Thymus (tissue), 11 donors: ENCODE measurements around the gene MMRN2. TPM values are rescaled to one million over a fixed set of nuclear protein-coding genes. Genes with fewer than 3 reads are reported as not detected.
A peak's percentile ranks its signal among the peaks of the same experiment; 100 is the strongest.

Source experiments
- DNase-seq, 9 donors: peaks; one replicate each; pipeline ENCODE4 v3.0.0-alpha.2; 2013; ENCODE audit warnings: low spot score in 9 of 9, low read depth in 6 of 9, missing footprints in 1 of 9
- H3K27ac ChIP-seq, 2 donors: one replicate each; pipeline ENCODE4 v1.5.1; 2013; ENCODE audit warnings: control low read depth in 1 of 2, low read depth in 1 of 2, low read length in 1 of 2, mild to moderate bottlenecking in 1 of 2, moderate library complexity in 1 of 2
- H3K27me3 ChIP-seq, 2 donors: one replicate each; pipeline ENCODE4 v1.5.1; 2013; ENCODE audit warnings: low read length in 1 of 2; ENCODE audit not compliant: control insufficient read depth in 2 of 2, insufficient read depth in 1 of 2
- H3K36me3 ChIP-seq, 2 donors: one replicate each; pipeline ENCODE4 v1.5.1; 2013; ENCODE audit warnings: low read length in 1 of 2, mild to moderate bottlenecking in 1 of 2, moderate library complexity in 1 of 2; ENCODE audit not compliant: control insufficient read depth in 2 of 2, insufficient read depth in 2 of 2
- H3K4me1 ChIP-seq, 2 donors: one replicate each; pipeline ENCODE4 v1.5.1; 2013; ENCODE audit warnings: low read length in 2 of 2; ENCODE audit not compliant: control insufficient read depth in 2 of 2, insufficient read depth in 2 of 2
- H3K4me3 ChIP-seq, 2 donors: one replicate each; pipeline ENCODE4 v1.5.1; 2013; ENCODE audit warnings: low read length in 2 of 2, control low read depth in 1 of 2, mild to moderate bottlenecking in 1 of 2
- H3K9me3 ChIP-seq, 2 donors: one replicate each; pipeline ENCODE4 v1.5.1; 2013; ENCODE audit warnings: low read length in 1 of 2, mild to moderate bottlenecking in 1 of 2; ENCODE audit not compliant: control insufficient read depth in 2 of 2, insufficient read depth in 1 of 2
- WGBS: extraction: QIAGEN DNeasy Blood & Tissue Kit; methylation state at CpG from one replicate; pipeline ENCODE4 v1.1.7; 2013; 5-methylcytosine and 5-hydroxymethylcytosine counted together
- polyA plus RNA-seq: library from polyadenylated mRNA; stranded (reverse); fragments of 200-250 nt; gene quantifications from one replicate; pipeline ENCODE4 v1.2.3, GENCODE V29; 2013
- total RNA-seq: library from RNA; stranded (reverse); fragments of 120-200 nt; gene quantifications from one replicate; pipeline ENCODE4 v1.2.4, GENCODE V29; 2013
- donor health status: healthy.

Gene MMRN2
- total and polyA plus RNA-seq, 2 donors: 6.8 to 9.3 TPM

DNA sequence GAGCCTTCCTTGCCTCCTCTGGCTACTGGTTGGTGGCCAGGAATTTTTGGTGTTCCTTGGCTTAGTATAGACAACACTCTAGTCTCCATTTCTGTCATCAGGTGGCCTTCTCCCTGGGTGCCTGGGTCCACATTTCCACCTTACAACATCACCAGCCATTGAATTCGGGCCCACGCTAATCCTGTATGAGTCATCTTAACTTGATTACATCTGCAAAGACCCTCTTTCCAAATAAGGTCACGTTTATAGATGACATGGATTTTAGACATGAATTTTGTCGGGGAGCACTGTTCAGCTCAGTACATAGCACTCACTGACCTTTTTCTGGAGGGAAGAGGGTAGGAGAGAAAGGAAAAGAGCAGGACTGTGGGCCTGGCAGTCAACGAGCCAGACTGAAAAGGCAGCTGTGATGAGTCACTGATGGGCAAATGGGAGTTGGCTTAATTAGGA is 39.4 kb downstream of the MMRN2 start:
- Histone ChIP-seq H3K4me3 (no peak overlapping the region), H3K4me1 (no peaks in the 10 kb centered on the region), H3K9me3 (no peaks in the 10 kb centered on the region), H3K27me3 (no peaks in the 10 kb centered on the region), H3K36me3 (no peaks in the 10 kb centered on the region), H3K27ac (no peak overlapping the region)
- 94% methylated on average over 5 of the region's 5 CpGs for WGBS
- DNase-seq: no peak

DNA sequence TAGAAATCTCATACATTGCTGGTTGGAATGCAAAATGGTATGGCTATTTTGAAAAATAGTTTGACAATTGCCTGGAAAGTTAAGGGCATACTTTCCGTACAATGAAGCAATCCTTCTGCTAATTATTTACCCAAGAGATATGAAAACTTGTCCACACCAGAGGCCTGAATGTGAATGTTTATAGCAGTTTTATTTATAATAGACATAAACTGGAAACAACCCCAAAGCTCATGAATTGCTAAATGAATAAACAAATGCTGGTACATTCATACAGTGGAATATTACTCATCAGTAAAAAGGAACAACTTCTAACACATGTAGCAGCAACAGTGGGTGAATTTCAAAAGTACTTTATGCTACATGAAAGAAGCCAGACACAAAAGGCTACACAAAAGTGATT is 42.7 kb downstream of the MMRN2 start:
- H3K27ac ChIP-seq: no peak overlapping the region
- H3K9me3 ChIP-seq: no peaks in the 10 kb centered on the region
- no peak overlapping the region for H3K4me3 ChIP-seq
- no peaks in the 10 kb centered on the region for H3K4me1 ChIP-seq
- no peaks in the 10 kb centered on the region for H3K27me3 ChIP-seq
- H3K36me3 ChIP-seq: no peaks in the 10 kb centered on the region
- no peak for DNase-seq
- WGBS: 98% methylated on average over 1 of the region's 1 CpG

DNA sequence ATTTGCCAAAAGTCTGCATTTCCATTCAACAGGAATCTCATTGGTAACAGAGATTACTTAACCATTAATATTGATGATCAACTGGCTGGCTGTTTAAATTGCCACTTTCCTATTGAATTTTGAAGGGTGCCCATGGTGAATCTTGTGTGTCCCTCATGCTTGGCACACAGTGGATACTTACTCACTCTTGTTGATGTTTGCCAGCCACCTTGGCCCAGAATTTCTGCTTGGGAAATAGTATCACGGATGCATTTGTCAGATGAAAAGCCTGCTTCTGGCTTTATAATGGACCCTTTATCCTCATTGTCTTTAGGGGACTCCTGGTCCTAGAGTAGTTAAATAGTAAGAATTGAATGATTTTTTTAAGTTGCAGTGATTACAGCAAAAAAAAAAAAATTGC is 52.0 kb downstream of the MMRN2 start:
- Histone ChIP-seq H3K27me3 (peaks cover 0 to 5% of the 10 kb centered on the region in 2 donors), H3K9me3 (peaks cover 0 to 3% of the 10 kb centered on the region in 2 donors), H3K4me3 (no peak overlapping the region), H3K36me3 (no peaks in the 10 kb centered on the region), H3K4me1 (no peaks in the 10 kb centered on the region), H3K27ac (no peak overlapping the region)
- 98% methylated on average over 1 of the region's 1 CpG for WGBS
- no peak for DNase-seq

DNA sequence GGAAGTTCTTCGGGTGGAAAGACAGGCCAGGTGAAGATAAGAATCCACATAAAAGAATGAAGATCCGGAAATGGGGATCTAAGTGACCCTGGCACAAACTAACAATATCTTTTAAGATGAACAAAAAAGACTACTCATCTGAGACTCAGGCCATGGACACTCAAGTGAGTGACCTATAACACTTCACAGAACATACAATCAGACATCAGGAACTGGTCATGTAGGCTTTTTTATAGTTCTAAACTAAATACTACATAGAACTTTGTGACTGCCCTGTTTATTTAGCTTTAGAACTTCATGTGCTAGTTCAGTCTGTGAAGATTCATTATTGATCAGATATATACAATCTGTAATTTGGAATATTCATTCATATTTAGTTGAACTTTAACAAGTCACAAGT is 52.8 kb downstream of the MMRN2 start:
- H3K27me3 ChIP-seq: peaks cover 0 to 5% of the 10 kb centered on the region in 2 donors
- 88% methylated on average over 2 of the region's 2 CpGs for WGBS
- H3K27ac ChIP-seq: no peak overlapping the region
- no peak for DNase-seq
- no peaks in the 10 kb centered on the region for H3K4me1 ChIP-seq
- no peak overlapping the region for H3K4me3 ChIP-seq
- H3K36me3 ChIP-seq: no peaks in the 10 kb centered on the region
- H3K9me3 ChIP-seq: peaks cover 0 to 3% of the 10 kb centered on the region in 2 donors

DNA sequence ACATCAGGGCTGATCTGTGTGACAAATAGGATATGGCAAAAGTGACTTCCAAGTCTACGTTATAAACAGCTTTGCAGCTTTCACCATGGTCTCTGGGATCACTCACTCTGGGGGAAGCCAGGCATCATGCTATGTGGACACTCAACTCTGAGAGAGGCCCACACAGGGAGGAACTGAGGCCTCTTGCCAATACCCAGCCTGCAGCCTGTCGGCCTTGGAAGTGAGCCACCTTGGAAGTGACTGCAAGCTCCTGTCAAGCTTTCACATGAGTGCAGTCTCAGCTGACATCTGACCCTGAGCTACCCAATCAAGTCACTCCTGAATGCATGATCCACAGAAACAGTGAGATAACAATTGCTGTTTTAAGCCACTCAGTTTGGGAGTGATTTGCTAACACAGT is 56.5 kb downstream of the MMRN2 start:
- Histone ChIP-seq H3K4me1 (no peaks in the 10 kb centered on the region), H3K4me3 (no peak overlapping the region), H3K9me3 (no peaks in the 10 kb centered on the region), H3K27me3 (peaks cover 3 to 10% of the 10 kb centered on the region in 2 donors), H3K27ac (no peak overlapping the region), H3K36me3 (no peaks in the 10 kb centered on the region)
- peak in 1 of 9 donors; percentile 8 for DNase-seq
- 94% methylated on average over 2 of the region's 2 CpGs for WGBS

DNA sequence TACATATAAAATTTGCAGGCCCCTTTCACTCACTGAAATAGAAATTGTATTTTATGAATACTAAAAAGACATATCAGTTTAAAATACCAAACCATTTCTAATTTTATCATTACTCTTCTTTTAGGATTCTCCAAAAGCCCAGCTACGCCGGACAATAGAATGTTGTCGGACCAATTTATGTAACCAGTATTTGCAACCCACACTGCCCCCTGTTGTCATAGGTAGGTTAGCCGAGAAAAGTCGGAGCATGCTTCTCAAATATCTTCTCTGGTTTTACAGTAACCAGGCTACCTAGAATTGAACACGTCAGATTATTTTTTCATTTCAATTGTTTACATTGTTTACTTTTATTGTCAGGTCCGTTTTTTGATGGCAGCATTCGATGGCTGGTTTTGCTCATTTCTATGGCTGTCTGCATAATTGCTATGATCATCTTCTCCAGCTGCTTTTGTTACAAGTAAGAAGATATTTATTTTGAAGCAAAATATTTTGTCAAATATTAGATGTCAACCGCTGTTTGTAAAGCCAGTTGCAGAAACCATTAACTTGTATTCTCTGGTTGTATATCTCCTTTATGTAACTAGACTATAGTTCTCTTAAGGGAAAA is 57.6 kb downstream of the MMRN2 start:
- WGBS: 26% methylated on average over 9 of the region's 9 CpGs
- H3K27ac ChIP-seq: no peak overlapping the region

DNA sequence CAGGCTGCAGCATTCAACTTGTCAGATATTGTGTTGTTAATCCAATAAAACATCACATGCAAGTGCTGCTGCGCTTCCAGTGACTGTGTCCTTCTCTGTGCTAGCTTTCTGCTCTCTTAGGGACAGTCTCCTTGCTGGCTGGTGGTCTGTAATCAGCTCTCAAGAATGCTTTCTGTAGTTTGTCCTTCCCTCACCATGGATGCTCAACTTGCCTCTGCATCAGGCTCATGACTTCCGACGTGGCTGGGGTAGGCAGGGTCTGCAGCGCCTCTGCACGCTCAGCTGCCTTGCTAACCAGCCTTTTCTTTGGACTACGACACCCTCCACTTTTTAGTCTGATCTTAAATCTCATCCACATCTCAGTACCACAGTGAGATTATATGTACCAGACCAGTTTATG is 58.3 kb downstream of the MMRN2 start:
- Histone ChIP-seq H3K36me3 (no peaks in the 10 kb centered on the region), H3K27ac (no peak overlapping the region), H3K9me3 (no peaks in the 10 kb centered on the region), H3K27me3 (peaks cover 3 to 10% of the 10 kb centered on the region in 2 donors), H3K4me3 (no peak overlapping the region), H3K4me1 (no peaks in the 10 kb centered on the region)
- no peak for DNase-seq
- WGBS: 78% methylated on average over 6 of the region's 6 CpGs

More for the DNA sequence above, 57.6 kb downstream of the MMRN2 start:
- Histone ChIP-seq H3K36me3 (no peaks in the 10 kb centered on the region), H3K4me3 (no peak overlapping the region), H3K4me1 (no peaks in the 10 kb centered on the region), H3K27me3 (peaks cover 3 to 10% of the 10 kb centered on the region in 2 donors), H3K9me3 (no peaks in the 10 kb centered on the region)
- peak in 4 of 9 donors; percentile 4 to 38 (median 18) for DNase-seq

DNA sequence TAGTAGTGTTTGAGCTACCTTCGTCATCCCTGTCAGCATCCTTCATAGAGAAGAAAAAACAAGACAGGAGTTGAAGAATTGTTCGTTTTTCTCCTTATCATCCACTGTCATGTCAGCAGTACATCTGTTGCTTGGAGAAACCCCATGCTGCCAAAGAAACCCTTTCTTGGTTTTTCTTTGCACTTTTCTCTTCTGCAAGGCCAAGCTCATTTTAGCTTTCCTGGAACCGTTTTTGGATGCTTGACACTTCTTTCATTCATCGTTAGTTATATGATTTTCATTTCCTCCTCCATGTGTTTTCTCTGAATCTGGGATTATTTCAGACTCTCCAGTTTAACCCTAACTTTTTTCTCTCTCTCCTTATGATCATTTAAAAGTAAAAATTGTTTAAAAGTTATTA is 58.9 kb downstream of the MMRN2 start:
- H3K27ac ChIP-seq: no peak overlapping the region

DNA sequence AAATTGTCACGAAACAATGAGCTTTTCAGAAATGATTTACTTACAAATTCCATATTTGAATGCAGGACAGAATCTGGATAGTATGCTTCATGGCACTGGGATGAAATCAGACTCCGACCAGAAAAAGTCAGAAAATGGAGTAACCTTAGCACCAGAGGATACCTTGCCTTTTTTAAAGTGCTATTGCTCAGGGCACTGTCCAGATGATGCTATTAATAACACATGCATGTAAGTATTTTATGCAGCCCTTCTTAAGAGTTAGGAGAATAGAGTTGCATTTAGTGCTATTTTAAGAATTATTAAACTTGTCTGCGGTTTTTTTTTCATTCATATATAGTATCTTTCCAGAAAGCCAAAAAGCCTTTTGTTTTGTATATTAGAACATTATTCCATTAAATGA is 67.4 kb downstream of the MMRN2 start:
- Histone ChIP-seq H3K9me3 (no peaks in the 10 kb centered on the region), H3K36me3 (no peaks in the 10 kb centered on the region), H3K27me3 (no peaks in the 10 kb centered on the region), H3K4me3 (no peak overlapping the region), H3K4me1 (no peaks in the 10 kb centered on the region), H3K27ac (no peak overlapping the region)
- no peak for DNase-seq
- 76% methylated on average over 3 of the region's 3 CpGs for WGBS

More for the DNA sequence above, 58.9 kb downstream of the MMRN2 start:
- Histone ChIP-seq H3K4me3 (no peak overlapping the region), H3K4me1 (no peaks in the 10 kb centered on the region), H3K36me3 (no peaks in the 10 kb centered on the region), H3K27me3 (peaks cover 3 to 10% of the 10 kb centered on the region in 2 donors), H3K9me3 (no peaks in the 10 kb centered on the region)
- 88% methylated on average over 4 of the region's 4 CpGs for WGBS
- no peak for DNase-seq
